ENCODE data around the gene CBFA2T2.
"Not testable (repeated sequence)": the region's sequence is repeated elsewhere in the genome, so short reads cannot be mapped to it uniquely, and the experiment has no call there.

GRCh38 chr20:33561053-33561452 lies 71.2 kb downstream of the CBFA2T2 start:
- not testable (repeated sequence) for TF ChIP-seq CTCF (IDR thresholded peaks at IDR 0.05; ENCODE audit: extremely low read depth in 1 of 2, insufficient read depth in 1 of 2, low read depth in 1 of 2, low read length in 2 of 2); POLR2A (IDR thresholded peaks at IDR 0.05; ENCODE audit: low read depth, low read length); POLR2AphosphoS5 (IDR thresholded peaks at IDR 0.05; ENCODE audit: insufficient read depth, low read depth, low read length); EZH2 (IDR thresholded peaks at IDR 0.05; ENCODE audit: borderline replicate concordance, low read depth, low read length, severe bottlenecking); JUN (IDR thresholded peaks at IDR 0.05; ENCODE audit: borderline replicate concordance, insufficient read depth, insufficient read length, low read depth); MAX (IDR thresholded peaks at IDR 0.05; ENCODE audit: insufficient read depth, insufficient read length); FOS (IDR thresholded peaks at IDR 0.05; ENCODE audit: borderline replicate concordance, insufficient read depth, low read length)
